ENCODE results near the gene VTN. TPM values are rescaled to one million over a fixed set of nuclear protein-coding genes. Genes with fewer than 3 reads are reported as not detected.

Gene VTN
- total and polyA plus RNA-seq, 2 donors (not counting 3 experiments of a cell fraction or from before 2014, with no cell fraction given) = 1.1 TPM; not detected in 1

- H3K4me3 ChIP-seq (replicated peaks in 1 of 3; ENCODE audit: insufficient read depth in 1 of 3, low read depth in 1 of 3, low read length in 3 of 3) = peak overlapping the region in 2 of 3 experiments; percentile 12 to 38
- peaks cover 15 to 17% of the 10 kb centered on the region in 2 experiments for H3K27me3 ChIP-seq (ENCODE audit: control insufficient read depth in 2 of 2, insufficient read depth in 2 of 2, low read length in 2 of 2)
- no peaks in the 10 kb centered on the region for H3K79me2 ChIP-seq (ENCODE audit: control insufficient read depth, insufficient read depth, low read length)
- intact Hi-C loops (cut with micrococcal nuclease) (no loop called here), dilution Hi-C loops (cut with MboI; ENCODE audit: extremely low pct_ligation_motif_present, low sequenced_read_pairs) (no loop called here)
- peaks cover 0 to 2% of the 10 kb centered on the region in 2 experiments for H3K36me3 ChIP-seq (ENCODE audit: control insufficient read depth in 2 of 2, extremely low read depth in 1 of 2, insufficient read depth in 2 of 2, low read length in 2 of 2)
- peak; percentile 59 for TF ChIP-seq EZH2 (IDR thresholded peaks at IDR 0.05; ENCODE audit: borderline replicate concordance, low read depth, low read length, severe bottlenecking)
- no peak for TF ChIP-seq JUN (IDR thresholded peaks at IDR 0.05; ENCODE audit: borderline replicate concordance, insufficient read depth, insufficient read length, low read depth)
- peak overlapping the region; percentile 53 for H2AFZ ChIP-seq (ENCODE audit: low read depth, low read length)
- no peaks in the 10 kb centered on the region for H4K20me1 ChIP-seq (replicated peaks; ENCODE audit: control insufficient read depth, extremely low read depth, insufficient read depth, low read length)
- CTCF ChIA-PET = interaction anchor here (0.8 to 2.7 kb wide), 6 partner anchors 10 to 51 kb away, joined by 3 to 11 read pairs (median 4); partner anchors contain the start of genes TNFAIP1 and VTN
- no peak overlapping the region for H3K27ac ChIP-seq (ENCODE audit: insufficient read depth, low read depth, low read length)
- H3K4me2 ChIP-seq (ENCODE audit: insufficient read depth, low read length) = peak overlapping the region; percentile 32
- no peaks in the 10 kb centered on the region for H3K9me1 ChIP-seq (replicated peaks; ENCODE audit: control insufficient read depth, extremely low read depth, insufficient read depth, low read length)
- no peaks in the 10 kb centered on the region for H3K9me3 ChIP-seq (replicated peaks; ENCODE audit: control insufficient read depth, insufficient read depth, low read length)
- no peak for FAIRE-seq
- DNase-seq (ENCODE audit: low read depth, low spot score) = peak; percentile 25
- BruUV-seq (replicated peaks) = no TSS peak
- peaks cover 14% of the 10 kb centered on the region for H3K4me1 ChIP-seq (ENCODE audit: control insufficient read depth, extremely low read depth, insufficient read depth, low read length)
- POLR2A ChIA-PET = no interaction called here
- H3K9ac ChIP-seq (replicated peaks; ENCODE audit: extremely low read depth, insufficient read depth, low read length) = no peak overlapping the region
Measured at GRCh38 chr17:28384281-28385036, 14.4 kb upstream of the VTN start.

GRCh38 chr17:28381141-28381825 lies 11.2 kb upstream of the VTN start:
- TF ChIP-seq EZH2 (IDR thresholded peaks at IDR 0.05; ENCODE audit: borderline replicate concordance, low read depth, low read length, severe bottlenecking) = peak; percentile 48
- TF ChIP-seq CTCF (IDR thresholded peaks at IDR 0.05; ENCODE audit: extremely low read depth in 1 of 2, insufficient read depth in 1 of 2, low read depth in 1 of 2, low read length in 2 of 2) = peak; percentile 36 to 62
- TF ChIP-seq MAX (IDR thresholded peaks at IDR 0.05; ENCODE audit: insufficient read depth, insufficient read length) = no peak
- H4K20me1 ChIP-seq (replicated peaks; ENCODE audit: control insufficient read depth, extremely low read depth, insufficient read depth, low read length) = no peaks in the 10 kb centered on the region
- H3K79me2 ChIP-seq (ENCODE audit: control insufficient read depth, insufficient read depth, low read length) = no peaks in the 10 kb centered on the region
- DNase-seq (ENCODE audit: low read depth, low spot score) = peak; percentile 36
- peak overlapping the region; percentile 44 for H2AFZ ChIP-seq (ENCODE audit: low read depth, low read length)
- dilution Hi-C loops (cut with MboI; ENCODE audit: extremely low pct_ligation_motif_present, low sequenced_read_pairs) (no loop called here), intact Hi-C loops (cut with micrococcal nuclease) (loop anchor here (2.0 kb wide), 1 partner anchor 36 kb away; no protein-coding TSS in a partner anchor)
- FAIRE-seq = no peak
- no peaks in the 10 kb centered on the region for H3K9me1 ChIP-seq (replicated peaks; ENCODE audit: control insufficient read depth, extremely low read depth, insufficient read depth, low read length)
- ChIA-PET CTCF (interaction anchor here (1.0 to 2.7 kb wide), 3 partner anchors 14 to 39 kb away, joined by 3 to 28 read pairs (median 3); no protein-coding TSS in a partner anchor), POLR2A (no interaction called here)
- H3K9me3 ChIP-seq (replicated peaks; ENCODE audit: control insufficient read depth, insufficient read depth, low read length) = no peaks in the 10 kb centered on the region
- peaks cover 14% of the 10 kb centered on the region for H3K4me1 ChIP-seq (ENCODE audit: control insufficient read depth, extremely low read depth, insufficient read depth, low read length)
- BruUV-seq (replicated peaks) = no TSS peak
- H3K9ac ChIP-seq (replicated peaks; ENCODE audit: extremely low read depth, insufficient read depth, low read length) = no peak overlapping the region
- H3K4me3 ChIP-seq (replicated peaks in 1 of 3; ENCODE audit: insufficient read depth in 1 of 3, low read depth in 1 of 3, low read length in 3 of 3) = peak overlapping the region in 1 of 3 experiments; percentile 6
- no peak overlapping the region for H3K27ac ChIP-seq (ENCODE audit: insufficient read depth, low read depth, low read length)
- H3K4me2 ChIP-seq (ENCODE audit: insufficient read depth, low read length) = peak overlapping the region; percentile 17
- H3K27me3 ChIP-seq (ENCODE audit: control insufficient read depth in 2 of 2, insufficient read depth in 2 of 2, low read length in 2 of 2) = peaks cover 15 to 17% of the 10 kb centered on the region in 2 experiments
- no peaks in the 10 kb centered on the region for H3K36me3 ChIP-seq (ENCODE audit: control insufficient read depth in 2 of 2, extremely low read depth in 1 of 2, insufficient read depth in 2 of 2, low read length in 2 of 2)

Measured in endothelial cell of umbilical vein (primary cell).